Measurements from ENCODE around the gene TMPRSS9. TPM values are rescaled to one million over a fixed set of nuclear protein-coding genes. Genes with fewer than 3 reads are reported as not detected.
"Not testable (repeated sequence)": the region's sequence is repeated elsewhere in the genome, so short reads cannot be mapped to it uniquely, and the experiment has no call there.

The TMPRSS9 gene
- polyA plus RNA-seq, 1 experiment: not detected

GRCh38 chr19:2342656-2343288, 17.3 kb upstream of the TMPRSS9 start:
- TF ChIP-seq CTCF (IDR thresholded peaks at IDR 0.05; ENCODE audit: insufficient read depth, low read depth, low read length): no peak
- Histone ChIP-seq H3K36me3 (ENCODE audit: control insufficient read depth, insufficient read depth, low read length) (peaks cover 11% of the 10 kb centered on the region), H3K4me3 (ENCODE audit: low read depth, low read length) (no peak overlapping the region), H3K27me3 (ENCODE audit: control insufficient read depth, insufficient read depth, low read length) (no peaks in the 10 kb centered on the region)
- no peak for DNase-seq (ENCODE audit: low read depth)
- CTCF ChIA-PET: no interaction called here
- POLR2A ChIA-PET: no interaction called here

- H3K36me3 ChIP-seq (ENCODE audit: control insufficient read depth, insufficient read depth, low read length): peaks cover 11% of the 10 kb centered on the region
- no peaks in the 10 kb centered on the region for H3K27me3 ChIP-seq (ENCODE audit: control insufficient read depth, insufficient read depth, low read length)
- H3K4me3 ChIP-seq (ENCODE audit: low read depth, low read length): no peak overlapping the region
- DNase-seq (ENCODE audit: low read depth): no peak
- ChIA-PET POLR2A (no interaction called here), CTCF (no interaction called here)
- TF ChIP-seq CTCF (IDR thresholded peaks at IDR 0.05; ENCODE audit: insufficient read depth, low read depth, low read length): no peak
Measured at GRCh38 chr19:2343289-2343982, 16.6 kb upstream of the TMPRSS9 start.

- Histone ChIP-seq H3K4me3 (ENCODE audit: low read depth, low read length) (no peak overlapping the region), H3K36me3 (ENCODE audit: control insufficient read depth, insufficient read depth, low read length) (peaks cover 11% of the 10 kb centered on the region), H3K27me3 (ENCODE audit: control insufficient read depth, insufficient read depth, low read length) (no peaks in the 10 kb centered on the region)
- no peak for TF ChIP-seq CTCF (IDR thresholded peaks at IDR 0.05; ENCODE audit: insufficient read depth, low read depth, low read length)
- no peak for DNase-seq (ENCODE audit: low read depth)
- ChIA-PET POLR2A (no interaction called here), CTCF (no interaction called here)
Measured at GRCh38 chr19:2344381-2344870, 15.6 kb upstream of the TMPRSS9 start.

GRCh38 chr19:2345076-2345475, 15.0 kb upstream of the TMPRSS9 start:
- ChIA-PET CTCF (no interaction called here), POLR2A (no interaction called here)
- no peak for DNase-seq (ENCODE audit: low read depth)
- Histone ChIP-seq H3K4me3 (ENCODE audit: low read depth, low read length) (no peak overlapping the region), H3K27me3 (ENCODE audit: control insufficient read depth, insufficient read depth, low read length) (no peaks in the 10 kb centered on the region), H3K36me3 (ENCODE audit: control insufficient read depth, insufficient read depth, low read length) (peaks cover 11% of the 10 kb centered on the region)
- TF ChIP-seq CTCF (IDR thresholded peaks at IDR 0.05; ENCODE audit: insufficient read depth, low read depth, low read length): no peak

- ChIA-PET POLR2A (no interaction called here), CTCF (no interaction called here)
- Histone ChIP-seq H3K27me3 (ENCODE audit: control insufficient read depth, insufficient read depth, low read length) (no peaks in the 10 kb centered on the region), H3K4me3 (ENCODE audit: low read depth, low read length) (no peak overlapping the region), H3K36me3 (ENCODE audit: control insufficient read depth, insufficient read depth, low read length) (peaks cover 10% of the 10 kb centered on the region)
- TF ChIP-seq CTCF (IDR thresholded peaks at IDR 0.05; ENCODE audit: insufficient read depth, low read depth, low read length): no peak
- no peak for DNase-seq (ENCODE audit: low read depth)
Measured at GRCh38 chr19:2345794-2346663, 14.0 kb upstream of the TMPRSS9 start.

GRCh38 chr19:2349818-2350217, 10.2 kb upstream of the TMPRSS9 start:
- DNase-seq (ENCODE audit: low read depth); H3K4me3 ChIP-seq (ENCODE audit: low read depth, low read length); CTCF ChIA-PET; H3K27me3 ChIP-seq (ENCODE audit: control insufficient read depth, insufficient read depth, low read length); POLR2A ChIA-PET: not testable (repeated sequence)
- peaks cover 14% of the 10 kb centered on the region for H3K36me3 ChIP-seq (ENCODE audit: control insufficient read depth, insufficient read depth, low read length)

Measured in BJ (cell line).